Ovary (tissue), 9 donors: ENCODE data around the gene TIFAB. TPM values are rescaled to one million over a fixed set of nuclear protein-coding genes. Genes with fewer than 3 reads are reported as not detected.
A peak's percentile ranks its signal among the peaks of the same experiment; 100 is the strongest.

Experiments used
- DNase-seq, 5 donors: peaks; one replicate each; pipeline ENCODE4 v3.0.0-alpha.2; 2019 to 2020
- H3K27ac ChIP-seq, 2 donors: fragments of 200-600 bp; one replicate each; pipeline versions ENCODE4 v1.5.1 to v1.8.0; 2019 to 2022
- H3K27me3 ChIP-seq: fragments of 200-600 bp; one replicate; pipeline ENCODE4 v1.8.0; 2022
- H3K36me3 ChIP-seq: fragments of 200-600 bp; sonication (generic); one replicate; pipeline ENCODE4 v1.5.1; 2019
- H3K4me1 ChIP-seq: one replicate; pipeline ENCODE4 v1.8.1; 2013; ENCODE audit warnings: mild to moderate bottlenecking, moderate library complexity; ENCODE audit not compliant: insufficient read depth
- H3K4me3 ChIP-seq: fragments of 200-600 bp; sonication (generic); one replicate; pipeline ENCODE4 v1.5.1; 2017
- H3K9me3 ChIP-seq, 2 donors: fragments of 200-600 bp in 1 of 2; sonication (generic) in 1 of 2; one replicate each; pipeline versions ENCODE4 v1.5.1 to v1.8.1; 2013 to 2019; ENCODE audit warnings: mild to moderate bottlenecking in 1 of 2, moderate library complexity in 1 of 2
- CTCF ChIP-seq, 3 donors: fragments of 450-650 bp in 2 of 3; fragments of 200-600 bp in 1 of 3; IDR thresholded peaks; one replicate each; pipeline versions ENCODE4 v1.5.1 to v1.8.0; 2016 to 2022; ENCODE audit warnings: antibody characterized with exemption in 3 of 3, mild to moderate bottlenecking in 1 of 3
- EP300 ChIP-seq: sonication (generic); formaldehyde crosslinking; IDR thresholded peaks from one replicate; pipeline ENCODE4 v1.6.1; 2017; ENCODE audit warnings: antibody characterized with exemption
- POLR2A ChIP-seq: fragments of 450-650 bp; IDR thresholded peaks from one replicate; pipeline ENCODE4 v1.6.1; 2017; ENCODE audit warnings: antibody characterized with exemption, mild to moderate bottlenecking, moderate library complexity
- WGBS, 3 donors: extraction: QIAGEN DNeasy Blood & Tissue Kit in 1 of 3; methylation state at CpG; one replicate each; pipeline versions ENCODE4 v1.1.5 to v1.1.7; 2013 to 2017; 5-methylcytosine and 5-hydroxymethylcytosine counted together
- intact Hi-C, 4 donors: fragments of 100-400 bp; cut with DNase I; formaldehyde crosslinking; loops; one replicate each; pipeline versions ENCODE4 v1.11.0 to v1.15.1; 2022 to 2023
- polyA plus RNA-seq, 2 donors: library from polyadenylated mRNA; stranded (reverse); fragments of 200-250 nt in 1 of 2; fragments of 350-450 nt in 1 of 2; fragmentation: Illumina TruSeq in 1 of 2; extraction: RNeasy Lipid Tissue Mini Kit (QIAGEN cat#74804) in 1 of 2; gene quantifications; one replicate each; pipeline ENCODE4 v1.2.3, GENCODE V29; 2013 to 2014
- total RNA-seq, 7 donors: library from RNA; depleted of rRNA in 2 of 7; stranded (reverse); fragments of >200 nt in 2 of 7; fragmentation: NEBNext Ultra II Directional in 3 of 7; extraction: Animal tissue kit (Norgen Biotek cat#: 25700) in 3 of 7; gene quantifications; one replicate each; pipeline versions ENCODE4 v1.1.0 to v1.2.4, GENCODE V29; 2016 to 2023
- donor health status: DM: no; HTN: no; CAD: no; lungs with moderate emphysema.
- donor health status: DM: no; HTN: no; CAD: no.
- donor health status: Bipolar disorder and iron deficiency.
- donor health status: DM: yes; HTN: yes; CAD: no.
- donor health status: DM: no; HTN: no; CAD: no.
- donor health status: DM: yes; HTN: yes; CAD: no.

Gene TIFAB
- total and polyA plus RNA-seq, 9 donors: 0.05 to 0.33 (median 0.08) TPM; not detected in 6

GRCh38 chr5:135434591-135435466, 17.3 kb downstream of the TIFAB start:
- H3K4me1 ChIP-seq: no peaks in the 10 kb centered on the region
- intact Hi-C loops: no loop called here
- WGBS, 3 donors: 35 to 38% (median 35%) methylated on average over 24 of the region's 24 CpGs
- H3K36me3 ChIP-seq: no peaks in the 10 kb centered on the region
- TF ChIP-seq POLR2A (no peak), EP300 (no peak), CTCF (IDR thresholded peaks at IDR 0.05) (no peak)
- H3K27ac ChIP-seq: no peak overlapping the region
- H3K9me3 ChIP-seq: no peaks in the 10 kb centered on the region
- H3K4me3 ChIP-seq: no peak overlapping the region
- H3K27me3 ChIP-seq: no peaks in the 10 kb centered on the region
- DNase-seq: peak in 1 of 5 donors; percentile 6

GRCh38 chr5:135433681-135434426, 18.3 kb downstream of the TIFAB start:
- Histone ChIP-seq H3K36me3 (no peaks in the 10 kb centered on the region), H3K27ac (no peak overlapping the region), H3K4me1 (no peaks in the 10 kb centered on the region), H3K27me3 (no peaks in the 10 kb centered on the region), H3K9me3 (no peaks in the 10 kb centered on the region), H3K4me3 (no peak overlapping the region)
- TF ChIP-seq POLR2A: no peak
- no peak for TF ChIP-seq EP300
- no peak for TF ChIP-seq CTCF (IDR thresholded peaks at IDR 0.05)
- 62 to 66% (median 63%) methylated on average over 12 of the region's 12 CpGs for WGBS, 3 donors
- intact Hi-C loops: no loop called here
- peak in 1 of 5 donors; percentile 21 for DNase-seq

GRCh38 chr5:135432113-135432512, 20.0 kb downstream of the TIFAB start:
- TF ChIP-seq POLR2A: no peak
- no peak for TF ChIP-seq CTCF (IDR thresholded peaks at IDR 0.05)
- TF ChIP-seq EP300: no peak
- WGBS, 3 donors: 75 to 85% (median 83%) methylated on average over 4 of the region's 4 CpGs

GRCh38 chr5:135430135-135430437, 22.1 kb downstream of the TIFAB start:
- no peaks in the 10 kb centered on the region for H3K9me3 ChIP-seq
- H3K36me3 ChIP-seq: no peaks in the 10 kb centered on the region
- H3K27ac ChIP-seq: no peak overlapping the region
- no peak for DNase-seq
- H3K4me1 ChIP-seq: no peaks in the 10 kb centered on the region
- intact Hi-C loops: no loop called here
- WGBS, 3 donors: 72 to 85% (median 78%) methylated on average over 7 of the region's 7 CpGs
- H3K4me3 ChIP-seq: no peak overlapping the region
- TF ChIP-seq CTCF (IDR thresholded peaks at IDR 0.05) (no peak), POLR2A (no peak), EP300 (no peak)
- no peaks in the 10 kb centered on the region for H3K27me3 ChIP-seq

More at GRCh38 chr5:135432113-135432512, 20.0 kb downstream of the TIFAB start:
- Histone ChIP-seq H3K27ac (no peak overlapping the region), H3K9me3 (no peaks in the 10 kb centered on the region), H3K4me3 (no peak overlapping the region), H3K4me1 (no peaks in the 10 kb centered on the region), H3K27me3 (no peaks in the 10 kb centered on the region), H3K36me3 (no peaks in the 10 kb centered on the region)
- intact Hi-C loops: no loop called here
- DNase-seq: no peak
